ENCODE measurements around the gene GLUD1.
"Not testable (repeated sequence)": the region's sequence is repeated elsewhere in the genome, so short reads cannot be mapped to it uniquely, and the experiment has no call there.

DNA sequence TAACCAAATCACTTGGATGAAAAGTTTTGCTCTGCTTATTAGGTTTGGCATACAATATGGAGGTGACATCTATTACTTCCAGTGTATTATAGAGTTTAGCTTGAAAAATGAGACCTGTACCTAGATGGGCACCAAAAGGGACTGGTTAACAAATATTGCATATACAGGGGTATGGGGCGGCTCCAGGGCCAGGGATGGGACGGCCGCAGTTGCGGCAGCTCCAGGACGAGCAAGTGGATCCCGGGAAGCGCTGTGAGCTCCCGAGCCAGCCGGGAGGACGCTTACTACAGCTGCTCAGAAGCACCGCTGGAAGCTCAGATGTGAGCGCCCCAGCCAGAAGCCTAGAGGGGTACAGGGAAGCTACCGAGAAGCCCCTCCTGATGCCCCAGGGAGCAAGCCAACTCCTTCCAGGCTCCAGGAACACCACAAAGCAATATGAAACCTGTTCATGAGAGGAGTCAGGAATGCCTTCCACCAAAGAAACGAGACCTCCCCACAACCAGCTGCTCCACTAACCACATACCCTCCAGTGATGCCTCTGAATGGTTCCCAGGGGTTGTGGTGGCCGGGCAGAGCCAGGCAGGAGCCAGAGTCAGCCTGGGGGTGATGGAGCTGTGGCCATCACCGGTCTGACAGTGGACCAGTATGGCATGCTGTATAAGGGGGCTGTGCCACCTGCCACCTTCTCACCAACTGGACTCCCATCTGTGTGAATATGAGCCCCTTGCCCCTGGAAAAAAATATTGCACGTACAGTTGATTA, 67.7 kb downstream of the GLUD1 start:
- not testable (repeated sequence) for TF ChIP-seq ZNF274 (IDR thresholded peaks at IDR 0.05; ENCODE audit: low read depth, low read length); YY1 (IDR thresholded peaks at IDR 0.05; ENCODE audit: insufficient read depth, insufficient read length); SUZ12 (IDR thresholded peaks at IDR 0.05; ENCODE audit: extremely low read depth, insufficient read depth, insufficient read length)

Measured in NT2/D1 (cell line).